ENCODE results near the gene SKAP1.

The SKAP1 gene

GRCh38 chr17:48162306-48162934 is 267.6 kb downstream of the SKAP1 start:
- no peak for DNase-seq

DNA sequence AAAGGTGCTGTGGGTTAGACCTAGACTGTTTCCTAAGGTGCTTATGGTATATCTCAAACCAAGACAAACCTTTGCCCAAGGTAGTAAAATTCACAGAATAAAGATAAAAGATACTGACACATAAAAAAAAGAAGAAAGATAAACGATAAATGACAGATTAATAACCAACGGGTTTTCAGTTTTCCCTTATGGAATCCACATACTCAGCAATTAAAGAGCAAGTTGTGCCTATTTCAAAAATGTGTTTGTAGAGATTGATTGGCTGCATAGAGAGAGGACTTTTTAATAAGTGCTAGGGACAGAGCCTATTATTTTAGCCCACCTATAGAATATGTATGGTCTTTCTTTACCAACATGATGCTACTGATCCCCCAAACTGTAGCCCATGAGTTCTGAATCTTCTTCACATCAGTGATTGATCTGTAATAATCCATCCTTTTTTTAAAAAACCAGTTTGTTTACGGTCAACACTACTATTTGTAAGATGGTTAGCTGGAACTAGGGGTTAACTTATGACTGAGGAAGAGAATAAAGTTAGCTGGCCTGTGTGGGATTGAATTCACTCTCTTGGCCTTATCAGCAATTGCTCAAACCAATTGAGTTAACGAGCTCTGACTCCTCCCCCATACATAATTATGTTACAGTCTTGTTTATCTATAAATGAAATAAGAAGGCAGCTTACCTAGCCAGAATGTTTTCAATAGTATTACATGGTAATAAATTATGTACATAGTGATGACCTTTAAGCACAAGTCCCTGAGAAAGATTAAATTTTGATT is 268.7 kb downstream of the SKAP1 start:
- peak in 1 of 3 experiments; percentile 47 for DNase-seq

DNA sequence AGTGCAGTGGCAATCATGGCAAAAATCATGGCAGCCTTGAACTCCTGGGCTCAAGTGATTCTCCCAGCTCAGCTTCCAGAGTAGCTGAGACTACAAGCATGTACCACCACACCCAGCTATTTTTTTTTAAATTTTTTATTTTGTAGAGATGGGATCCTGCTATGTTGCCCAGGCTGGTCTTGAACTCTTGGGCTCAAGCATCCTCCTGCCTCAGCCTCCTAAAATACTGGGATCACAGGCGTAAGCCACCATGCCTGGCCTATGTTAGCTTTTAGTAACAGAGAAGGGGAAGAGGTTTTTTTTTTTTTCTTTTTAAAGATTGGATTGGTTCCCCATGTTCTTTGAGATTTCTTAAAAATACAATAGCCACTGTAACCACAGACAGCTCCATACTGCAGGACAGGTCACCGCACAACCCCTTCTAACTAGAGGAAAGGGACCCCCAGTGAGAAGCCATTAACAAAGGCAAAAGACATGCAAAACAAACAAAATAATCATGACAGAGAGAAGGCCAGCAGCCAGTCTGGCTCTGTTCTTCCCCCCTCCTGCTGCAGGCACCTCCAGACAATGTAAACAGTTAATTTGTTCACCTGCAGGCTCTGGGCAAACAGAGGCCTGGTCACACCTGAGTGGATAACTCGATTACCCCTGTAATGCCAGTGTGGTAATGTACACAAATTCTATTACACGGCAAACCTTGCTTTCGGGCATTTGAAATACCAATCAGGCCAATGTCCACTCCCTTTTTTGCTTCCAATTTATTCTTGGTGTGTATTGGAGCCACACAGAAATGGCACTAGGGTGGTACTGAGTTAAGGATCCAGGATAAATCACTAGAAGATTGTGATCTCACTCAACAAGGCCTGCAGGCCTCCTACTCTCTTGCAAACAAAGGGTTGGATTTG is 269.6 kb downstream of the SKAP1 start:
- peak; percentile 85 to 99 (median 90) for DNase-seq

- DNase-seq = peak in 1 of 3 experiments; percentile 46
Observed at GRCh38 chr17:48159232-48159631, 270.8 kb downstream of the SKAP1 start.

DNA sequence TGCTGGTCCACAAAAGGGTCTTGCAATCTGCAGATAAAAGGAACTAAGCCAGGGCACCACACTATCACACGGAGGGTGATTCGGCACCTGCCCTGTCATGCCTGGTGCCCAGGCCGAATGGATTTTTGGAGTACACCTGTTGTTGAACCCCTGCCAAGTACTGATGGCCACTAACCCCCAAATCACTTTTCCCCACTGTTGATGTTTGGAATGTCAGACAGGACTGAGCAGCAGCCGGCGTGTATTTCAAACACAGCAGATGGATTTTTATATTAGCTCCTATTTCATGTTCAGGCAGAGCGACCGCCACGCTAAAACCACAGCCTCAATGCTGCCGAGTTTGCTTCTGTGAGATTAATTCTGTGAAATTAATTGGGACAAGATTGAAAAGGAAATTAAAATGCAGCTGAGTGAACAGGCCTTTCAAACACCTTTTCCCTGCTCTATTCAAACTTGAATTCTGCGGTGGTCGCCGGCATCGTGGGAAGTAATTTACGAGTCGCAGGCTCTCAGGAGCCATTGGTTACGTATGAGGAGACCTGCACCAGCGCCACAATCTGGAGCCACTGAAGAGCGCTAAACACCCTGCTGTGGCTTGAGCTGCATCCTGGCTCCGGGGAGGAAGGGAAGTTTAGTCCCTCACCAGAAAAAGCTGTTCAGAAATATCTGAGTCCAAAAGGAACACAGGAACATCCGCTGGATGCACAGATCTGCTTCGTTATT is 274.0 kb downstream of the SKAP1 start:
- peak; percentile 16 to 66 (median 58) for DNase-seq

- DNase-seq = peak; percentile 46 to 87 (median 68)
Observed at GRCh38 chr17:48153691-48154358, 276.2 kb downstream of the SKAP1 start.

DNA sequence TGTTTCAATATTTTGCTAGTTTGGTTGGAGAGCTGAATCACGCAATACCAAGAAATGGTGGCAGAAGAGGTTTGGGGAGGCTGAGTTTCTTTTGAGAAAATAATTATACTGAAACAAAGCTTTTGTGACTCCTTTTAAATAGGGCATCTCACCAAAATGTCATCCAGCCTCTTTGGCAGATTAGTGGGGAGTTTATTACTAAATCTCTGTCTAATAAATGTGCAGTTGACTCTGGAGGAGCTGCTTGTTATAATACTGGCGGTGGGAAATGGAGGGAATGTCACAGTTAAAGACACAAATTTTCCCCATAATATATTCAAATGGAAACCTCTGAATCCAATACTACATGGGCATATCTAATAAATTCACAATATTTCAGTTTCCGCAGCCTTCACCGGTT is 277.7 kb downstream of the SKAP1 start:
- DNase-seq = no peak

DNA sequence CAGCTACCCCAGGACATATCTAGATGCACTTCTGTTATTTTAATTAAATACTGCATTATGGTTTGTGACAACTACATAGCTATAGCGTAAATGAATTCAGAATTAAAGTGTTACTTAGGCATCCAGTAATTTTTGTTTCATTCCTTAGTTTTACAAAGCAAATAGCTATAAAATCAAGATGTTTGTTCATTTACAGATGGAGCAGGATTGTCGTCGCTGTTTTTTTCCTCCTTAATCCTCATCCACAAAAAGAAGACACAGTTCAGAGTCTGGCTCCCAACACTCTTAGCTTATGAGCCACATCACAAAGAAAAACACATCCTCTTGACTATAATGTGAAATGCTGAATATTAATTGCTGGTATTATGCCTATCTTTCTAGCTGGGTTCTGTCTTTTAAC is 278.8 kb downstream of the SKAP1 start:
- peak in 1 of 3 experiments; percentile 27 for DNase-seq

- peak in 1 of 3 experiments; percentile 51 for DNase-seq
Observed at GRCh38 chr17:48150597-48151001, 279.4 kb downstream of the SKAP1 start.

DNA sequence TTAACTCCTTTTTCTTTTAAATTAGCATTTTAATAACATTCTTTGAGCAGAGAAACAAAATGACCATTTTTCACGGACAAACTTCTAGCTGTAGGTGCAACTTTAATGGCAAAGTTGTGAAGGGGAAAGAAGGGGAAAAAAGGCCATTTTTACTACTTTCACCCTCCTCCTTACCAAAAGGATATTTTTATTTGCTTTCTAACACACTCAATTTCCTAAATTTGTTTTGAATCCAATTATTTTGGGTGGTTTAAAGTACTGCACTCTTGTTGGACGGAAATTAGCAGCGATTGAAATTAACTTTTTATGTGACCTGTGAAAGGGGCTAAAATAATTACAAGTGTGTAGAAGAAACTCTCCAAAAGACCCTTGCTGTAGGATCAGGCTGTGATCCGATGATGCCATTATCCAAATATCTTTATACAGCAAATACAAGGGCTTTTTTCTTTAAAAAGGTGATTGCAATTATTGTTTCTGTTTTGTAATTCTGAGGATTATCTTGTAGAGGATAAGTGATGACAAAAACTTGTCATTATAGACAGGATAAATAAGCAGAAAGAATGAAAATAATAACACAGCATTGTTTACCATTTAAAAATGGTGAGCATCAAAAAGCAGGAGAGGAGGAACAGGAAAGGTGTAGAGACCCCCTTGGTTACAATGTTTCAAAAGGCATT is 280.1 kb downstream of the SKAP1 start:
- no peak for DNase-seq

GRCh38 chr17:48148854-48149786 is 280.9 kb downstream of the SKAP1 start:
- DNase-seq = peak in 2 of 3 experiments; percentile 88 to 97

GRCh38 chr17:48148029-48148770 is 281.8 kb downstream of the SKAP1 start:
- peak in 2 of 3 experiments; percentile 51 to 79 for DNase-seq

- no peak for DNase-seq
Observed at GRCh38 chr17:48144976-48145798, 284.8 kb downstream of the SKAP1 start.

GRCh38 chr17:48144231-48144630 is 285.8 kb downstream of the SKAP1 start:
- DNase-seq = no peak

DNA sequence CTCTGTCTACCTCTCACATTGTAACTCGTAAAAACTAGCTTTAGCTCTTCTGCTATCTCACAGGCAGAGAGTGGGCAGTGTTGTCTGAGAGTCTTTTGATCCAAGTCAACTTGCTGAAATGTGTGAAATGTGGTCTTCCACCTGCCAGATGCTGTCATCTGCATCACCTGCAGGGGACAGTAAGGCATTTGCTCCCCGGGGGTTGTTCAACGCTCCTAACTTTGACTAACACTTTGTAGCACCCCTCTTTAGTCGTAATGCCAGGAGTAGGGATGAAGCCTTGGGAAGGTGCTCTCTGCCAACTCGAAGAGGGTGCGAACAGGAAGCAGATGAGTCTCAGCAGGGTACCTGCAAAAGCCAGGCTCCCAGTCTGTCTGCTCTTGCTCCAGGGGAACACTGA is 286.4 kb downstream of the SKAP1 start:
- peak in 2 of 3 experiments; percentile 47 to 64 for DNase-seq

GRCh38 chr17:48139944-48140343 is 290.1 kb downstream of the SKAP1 start:
- no peak for DNase-seq

GRCh38 chr17:48137656-48138055 is 292.4 kb downstream of the SKAP1 start:
- DNase-seq = no peak

DNA sequence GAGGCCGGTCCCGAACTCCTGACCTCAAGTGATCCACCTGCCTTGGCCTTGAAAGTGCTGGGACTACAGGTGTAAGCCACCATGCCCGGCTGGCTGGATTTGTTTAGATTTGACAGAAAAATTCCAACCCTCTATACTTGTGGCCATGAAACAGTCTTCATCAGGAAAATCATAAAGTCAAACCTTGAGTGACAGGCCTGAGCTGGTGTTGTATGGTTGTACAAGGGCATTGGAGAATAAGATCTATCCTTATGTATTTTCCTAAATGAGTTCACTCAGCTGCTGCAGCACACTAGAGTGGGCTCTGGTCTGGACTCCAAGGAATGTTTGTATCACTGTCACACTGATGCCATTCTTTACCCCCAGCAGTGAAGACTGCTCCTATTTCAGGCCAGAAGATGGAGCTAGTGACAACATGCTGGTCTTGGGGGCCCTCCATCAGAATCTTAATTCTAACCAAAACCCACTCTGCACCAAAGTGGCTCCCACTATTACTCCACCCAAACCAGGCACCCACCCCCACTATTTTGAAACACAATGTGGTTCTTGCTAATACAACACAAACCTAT is 295.0 kb downstream of the SKAP1 start:
- DNase-seq = peak in 1 of 3 experiments; percentile 17
